Activated CD8-positive, alpha-beta memory T cell treated with anti-CD3 and anti-CD28 coated beads, Interleukin-2, amount 50 U/mL, for 4 hours (primary cell): ENCODE data around the gene KCTD5.
A peak's percentile ranks its signal among the peaks of the same experiment; 100 is the strongest.
"Not testable (repeated sequence)": the region's sequence is repeated elsewhere in the genome, so short reads cannot be mapped to it uniquely, and the experiment has no call there.

ENCODE experiments used
- DNase-seq: peaks from one replicate; pipeline ENCODE4 v3.0.0-alpha.2; 2020

KCTD5 gene, protein sequence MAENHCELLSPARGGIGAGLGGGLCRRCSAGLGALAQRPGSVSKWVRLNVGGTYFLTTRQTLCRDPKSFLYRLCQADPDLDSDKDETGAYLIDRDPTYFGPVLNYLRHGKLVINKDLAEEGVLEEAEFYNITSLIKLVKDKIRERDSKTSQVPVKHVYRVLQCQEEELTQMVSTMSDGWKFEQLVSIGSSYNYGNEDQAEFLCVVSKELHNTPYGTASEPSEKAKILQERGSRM

DNA sequence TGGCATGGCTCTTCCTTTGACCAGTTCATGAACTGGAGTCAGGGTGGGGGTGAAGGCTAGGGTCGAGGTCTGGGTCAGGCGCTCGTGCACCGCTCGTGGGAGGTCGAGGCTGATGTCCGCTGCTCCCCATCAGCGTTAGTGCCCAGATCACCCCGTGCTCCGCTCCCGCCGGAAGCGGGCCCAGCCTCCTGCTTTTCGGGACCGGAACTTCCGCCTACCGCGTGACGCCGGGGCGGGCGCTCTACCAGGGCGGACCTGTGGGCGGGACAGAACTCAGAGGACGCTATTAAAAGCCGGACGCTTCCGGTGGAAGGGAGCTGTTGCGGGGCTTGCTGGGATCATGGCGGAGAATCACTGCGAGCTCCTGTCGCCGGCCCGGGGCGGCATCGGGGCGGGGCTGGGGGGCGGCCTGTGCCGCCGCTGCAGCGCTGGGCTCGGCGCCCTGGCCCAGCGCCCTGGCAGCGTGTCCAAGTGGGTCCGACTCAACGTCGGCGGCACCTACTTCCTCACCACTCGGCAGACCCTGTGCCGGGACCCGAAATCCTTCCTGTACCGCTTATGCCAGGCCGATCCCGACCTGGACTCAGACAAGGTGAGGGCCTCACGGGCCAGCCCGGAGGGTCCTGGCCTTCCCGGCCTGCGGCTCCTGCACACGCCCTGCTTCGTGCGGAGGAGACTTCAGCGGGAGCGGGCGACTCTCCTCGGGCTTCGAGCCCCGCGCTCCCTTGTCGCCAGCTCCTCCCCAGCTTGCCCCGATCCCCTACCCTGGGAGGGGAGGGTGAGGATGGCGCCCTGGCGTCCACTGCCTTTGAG is at the start of gene KCTD5:
TSS of gene KCTD5 (plus strand) at position 315 of the 813 bp plus-strand sequence. CDS start at position 341, 26 bp downstream.
- DNase-seq, result peak; percentile 96

GRCh38 chr16:2639071-2639721 is 43.1 kb upstream of the KCTD5 start:
- DNase-seq, result peak; percentile 66

- not testable (repeated sequence) for DNase-seq
Measured at GRCh38 chr16:2639722-2640072, 42.6 kb upstream of the KCTD5 start.

GRCh38 chr16:2642561-2642960 is 39.8 kb upstream of the KCTD5 start:
- DNase-seq, result not testable (repeated sequence)

DNA sequence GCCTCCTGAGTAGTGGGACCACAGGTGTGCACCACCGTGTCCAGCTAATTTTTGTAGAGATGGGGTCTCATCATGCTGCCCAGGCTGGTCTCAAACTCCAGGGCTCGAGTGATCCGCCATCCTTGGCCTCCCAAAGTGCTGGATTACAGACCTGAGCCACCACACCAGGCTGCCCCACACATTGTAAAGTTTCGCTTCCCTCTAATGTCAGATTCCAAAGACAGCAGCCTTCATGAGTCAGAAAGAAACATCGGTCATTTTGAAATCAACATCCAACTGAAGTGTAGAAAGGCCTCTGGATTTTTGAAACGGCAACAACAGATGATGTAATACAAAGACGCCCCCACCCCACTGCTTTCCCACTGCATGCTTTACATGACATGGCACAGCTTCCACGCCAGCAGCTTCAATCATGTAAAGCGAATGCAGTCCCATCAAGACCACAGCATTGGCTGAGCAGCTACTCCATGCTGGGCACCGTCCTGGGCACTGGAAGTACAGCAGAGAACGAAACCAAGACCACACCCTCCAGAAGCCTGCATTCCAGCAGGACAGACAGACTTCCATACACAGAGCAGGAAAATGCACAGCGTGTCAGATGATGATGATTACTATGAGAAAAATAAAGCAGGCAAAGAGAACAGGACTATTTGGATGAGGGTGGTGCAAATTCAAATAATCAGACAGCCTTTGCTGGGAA is 37.4 kb upstream of the KCTD5 start:
- DNase-seq, result not testable (repeated sequence)

DNA sequence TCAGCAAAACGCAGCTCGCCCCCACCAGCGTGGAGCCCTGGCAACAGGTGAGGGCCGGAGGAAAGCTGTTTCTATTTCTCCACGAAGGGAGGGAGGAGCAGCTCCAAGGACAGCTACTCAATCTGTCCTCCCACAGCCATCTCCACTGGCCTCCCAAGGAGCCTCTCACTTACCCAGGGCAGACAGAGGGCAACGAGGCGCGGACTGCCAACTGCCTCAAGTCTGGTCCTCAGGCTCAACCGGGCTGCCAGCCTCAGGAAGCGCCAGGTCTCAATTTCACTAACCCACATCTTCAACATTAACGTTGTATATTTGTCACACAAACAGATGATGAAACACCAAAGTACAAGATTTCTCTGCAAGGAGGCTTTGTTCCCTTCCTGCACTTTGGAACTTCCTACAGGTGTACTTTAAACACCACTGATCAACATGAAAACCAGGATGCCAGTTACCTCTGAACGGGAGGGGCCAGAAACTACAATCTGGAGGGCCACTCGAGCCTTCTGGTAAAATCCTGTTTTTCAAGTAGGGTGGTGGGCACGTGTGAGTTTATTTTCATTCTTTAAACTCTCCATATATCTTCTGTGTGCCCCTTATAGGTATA is 31.0 kb upstream of the KCTD5 start:
- DNase-seq, result not testable (repeated sequence)

GRCh38 chr16:2653915-2654314 is 28.4 kb upstream of the KCTD5 start:
- not testable (repeated sequence) for DNase-seq

- DNase-seq, result not testable (repeated sequence)
Measured at GRCh38 chr16:2654949-2655348, 27.4 kb upstream of the KCTD5 start.

GRCh38 chr16:2656985-2657384 is 25.3 kb upstream of the KCTD5 start:
- no peak for DNase-seq

GRCh38 chr16:2657803-2658202 is 24.5 kb upstream of the KCTD5 start:
- not testable (repeated sequence) for DNase-seq

GRCh38 chr16:2659560-2659959 is 22.8 kb upstream of the KCTD5 start:
- not testable (repeated sequence) for DNase-seq

- not testable (repeated sequence) for DNase-seq
Measured at GRCh38 chr16:2660014-2660662, 22.2 kb upstream of the KCTD5 start.

- DNase-seq, result peak; percentile 30
Measured at GRCh38 chr16:2660755-2661373, 21.5 kb upstream of the KCTD5 start.

DNA sequence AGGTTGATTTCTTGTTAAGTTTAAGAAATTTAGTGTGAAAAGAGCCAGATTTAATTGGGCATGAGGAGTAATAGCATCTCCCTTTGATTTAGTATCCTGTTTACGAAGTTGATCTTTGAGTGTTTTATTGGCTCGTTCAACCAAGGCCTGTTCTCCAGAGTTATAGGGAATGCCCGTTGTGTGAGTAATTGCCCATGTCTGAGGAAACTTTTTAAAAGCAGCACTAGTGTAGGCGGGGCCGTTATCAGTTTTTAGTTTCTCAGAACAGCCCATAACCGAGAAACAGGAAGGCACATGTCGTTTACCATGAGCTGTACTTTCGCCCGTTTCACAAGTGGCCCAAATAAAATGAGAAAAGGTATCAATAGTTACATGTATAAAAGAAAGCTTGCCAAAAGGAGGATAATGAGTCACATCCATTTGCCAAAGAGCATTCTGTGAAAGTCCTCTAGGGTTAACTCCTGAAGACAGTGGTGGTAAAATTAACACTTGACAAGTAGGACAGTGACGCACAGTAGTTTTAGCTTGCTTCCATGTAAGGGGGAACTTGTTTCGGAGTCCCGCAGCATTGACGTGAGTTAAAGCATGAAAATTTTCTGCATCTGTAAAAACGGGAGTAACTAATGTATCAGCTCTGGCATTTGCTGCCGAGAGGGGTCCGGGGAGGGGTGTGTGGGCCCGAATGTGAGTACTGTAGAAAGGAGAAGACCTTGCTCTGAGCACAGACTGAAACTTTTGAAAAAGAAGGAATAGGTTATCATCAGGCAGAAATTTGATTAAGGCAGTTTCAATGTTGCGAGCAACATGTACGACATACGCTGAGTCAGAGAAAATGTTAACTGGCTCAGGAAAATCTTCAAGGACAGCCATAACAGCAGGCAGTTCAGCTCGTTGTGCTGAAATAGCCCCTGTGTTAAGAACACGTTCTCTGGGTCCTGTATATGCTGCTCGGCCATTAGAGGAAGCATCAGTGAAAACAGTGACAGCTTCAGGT is 18.5 kb upstream of the KCTD5 start:
- no peak for DNase-seq

GRCh38 chr16:2664574-2664982 is 17.7 kb upstream of the KCTD5 start:
- no peak for DNase-seq

DNA sequence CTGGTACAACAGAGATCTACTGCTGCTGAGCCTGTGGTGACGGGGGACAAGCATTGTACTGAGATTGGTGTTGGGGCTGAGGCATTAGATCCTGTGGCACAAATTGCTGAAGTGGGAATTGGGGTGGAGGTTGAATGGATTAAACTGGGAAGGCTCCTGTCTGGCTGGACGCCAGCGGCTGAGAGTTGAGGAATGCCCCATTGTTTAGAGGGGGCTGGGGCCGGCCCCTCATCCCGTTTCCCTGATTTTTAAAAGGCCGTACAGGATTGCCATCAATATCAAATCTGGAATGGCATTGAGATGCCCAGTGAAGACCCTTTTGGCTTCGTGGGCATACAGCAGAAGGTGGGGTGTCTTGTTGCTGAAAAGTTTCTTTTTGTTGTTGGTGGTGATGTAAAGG is 15.7 kb upstream of the KCTD5 start:
- not testable (repeated sequence) for DNase-seq

GRCh38 chr16:2669587-2669986 is 12.7 kb upstream of the KCTD5 start:
- DNase-seq, result not testable (repeated sequence)

GRCh38 chr16:2670017-2670416 is 12.3 kb upstream of the KCTD5 start:
- DNase-seq, result peak; percentile 69

- not testable (repeated sequence) for DNase-seq
Measured at GRCh38 chr16:2671193-2671592, 11.1 kb upstream of the KCTD5 start.

DNA sequence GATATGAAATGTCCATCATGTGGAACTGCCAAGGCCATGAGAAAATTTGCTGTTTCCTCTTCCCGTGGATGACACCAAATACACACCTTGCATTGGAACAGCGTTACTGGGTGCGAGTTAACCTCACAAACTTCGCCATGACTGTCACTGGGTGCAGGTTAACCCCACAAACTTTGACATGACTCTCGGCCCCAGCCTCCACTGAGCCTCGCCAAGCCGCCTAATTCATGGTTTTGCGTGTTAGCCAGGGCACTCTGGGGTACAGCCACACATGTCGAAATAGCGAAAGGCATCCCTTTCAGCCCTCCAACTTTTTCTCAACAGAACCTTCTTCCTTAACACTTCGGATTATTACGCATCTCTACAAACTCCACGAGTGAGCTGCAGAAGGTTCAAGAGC is 10.6 kb upstream of the KCTD5 start:
- DNase-seq, result no peak
